PC-3 (cell line): ENCODE measurements around the gene ETV6.

Source experiments
- EZH2 ChIP-seq: fragments of 300-600 bp; sonication (generic); IDR thresholded peaks from one replicate; pipeline ENCODE4 v1.6.1; 2017; ENCODE audit warnings: antibody characterized with exemption, mild to moderate bottlenecking, low read length; ENCODE audit not compliant: unreplicated experiment
- TF ChIP-seq, protein P1 (sequence below): fragments of 300-600 bp; sonication (generic); conservative IDR thresholded peaks from 2 replicates; pipeline ENCODE4 v1.5.1; 2017; ENCODE audit warnings: antibody characterized with exemption, low read depth, mild to moderate bottlenecking, low read length

DNA sequence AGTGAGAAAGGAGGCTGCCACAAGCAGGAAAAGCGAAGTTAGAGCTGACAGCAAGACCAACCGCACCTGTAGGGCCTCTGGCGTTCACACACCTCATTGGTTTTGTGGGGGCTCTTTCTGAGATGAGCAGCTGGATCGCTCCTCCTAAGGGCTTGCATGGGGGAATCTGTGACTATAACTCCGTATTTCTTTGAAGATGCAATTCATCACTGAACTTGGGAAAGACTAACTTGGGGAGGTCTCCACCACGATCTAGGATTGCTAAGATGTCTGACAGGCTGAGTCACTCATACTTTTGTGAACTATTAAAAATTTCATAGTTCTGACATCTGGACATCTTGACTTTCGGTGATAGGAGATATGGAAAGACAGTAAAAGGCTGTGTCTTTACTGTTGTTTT, 173.6 kb downstream of the ETV6 start:
- TF ChIP-seq, protein P1, sequence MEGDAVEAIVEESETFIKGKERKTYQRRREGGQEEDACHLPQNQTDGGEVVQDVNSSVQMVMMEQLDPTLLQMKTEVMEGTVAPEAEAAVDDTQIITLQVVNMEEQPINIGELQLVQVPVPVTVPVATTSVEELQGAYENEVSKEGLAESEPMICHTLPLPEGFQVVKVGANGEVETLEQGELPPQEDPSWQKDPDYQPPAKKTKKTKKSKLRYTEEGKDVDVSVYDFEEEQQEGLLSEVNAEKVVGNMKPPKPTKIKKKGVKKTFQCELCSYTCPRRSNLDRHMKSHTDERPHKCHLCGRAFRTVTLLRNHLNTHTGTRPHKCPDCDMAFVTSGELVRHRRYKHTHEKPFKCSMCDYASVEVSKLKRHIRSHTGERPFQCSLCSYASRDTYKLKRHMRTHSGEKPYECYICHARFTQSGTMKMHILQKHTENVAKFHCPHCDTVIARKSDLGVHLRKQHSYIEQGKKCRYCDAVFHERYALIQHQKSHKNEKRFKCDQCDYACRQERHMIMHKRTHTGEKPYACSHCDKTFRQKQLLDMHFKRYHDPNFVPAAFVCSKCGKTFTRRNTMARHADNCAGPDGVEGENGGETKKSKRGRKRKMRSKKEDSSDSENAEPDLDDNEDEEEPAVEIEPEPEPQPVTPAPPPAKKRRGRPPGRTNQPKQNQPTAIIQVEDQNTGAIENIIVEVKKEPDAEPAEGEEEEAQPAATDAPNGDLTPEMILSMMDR, result no peak
- no peak for TF ChIP-seq EZH2
